PFSK-1 (cell line): ENCODE data around the gene CXCL6.

Experiments used
- FOXP2 ChIP-seq: optimal IDR thresholded peaks from 2 replicates; pipeline ENCODE3; 2011; ENCODE audit warnings: borderline replicate concordance, control low read depth, inconsistent platforms; ENCODE audit not compliant: insufficient read depth; ENCODE audit errors: extremely low read length, extremely low read depth
- POLR2AphosphoS5 ChIP-seq: IDR thresholded peaks from 2 replicates; pipeline ENCODE4 v1.6.1; 2012; ENCODE audit warnings: low read depth, mild to moderate bottlenecking, control low read depth, low read length, moderate library complexity
- SIN3A ChIP-seq: IDR thresholded peaks from 2 replicates; pipeline ENCODE4 v1.6.1; 2012; ENCODE audit warnings: mild to moderate bottlenecking, low read length, moderate library complexity, borderline replicate concordance; ENCODE audit not compliant: insufficient read depth
- TAF1 ChIP-seq: IDR thresholded peaks from 2 replicates; pipeline ENCODE4 v1.6.1; 2012; ENCODE audit warnings: low read length, control low read depth, borderline replicate concordance; ENCODE audit not compliant: insufficient read depth
- TF ChIP-seq, protein P1 (sequence below), 2 experiments: IDR thresholded peaks; 2 replicates each; pipeline versions ENCODE4 v1.6.1 to v1.8.0; 2011 to 2012; ENCODE audit warnings: low read depth in 2 of 2, low read length in 2 of 2, control low read depth in 1 of 2, inconsistent platforms in 1 of 2, mild to moderate bottlenecking in 1 of 2, moderate library complexity in 1 of 2; ENCODE audit not compliant: insufficient read depth in 1 of 2

Gene CXCL6

GRCh38 chr4:73860917-73861316, 24.4 kb downstream of the CXCL6 start:
- no peak for TF ChIP-seq POLR2AphosphoS5
- TF ChIP-seq, protein P1, sequence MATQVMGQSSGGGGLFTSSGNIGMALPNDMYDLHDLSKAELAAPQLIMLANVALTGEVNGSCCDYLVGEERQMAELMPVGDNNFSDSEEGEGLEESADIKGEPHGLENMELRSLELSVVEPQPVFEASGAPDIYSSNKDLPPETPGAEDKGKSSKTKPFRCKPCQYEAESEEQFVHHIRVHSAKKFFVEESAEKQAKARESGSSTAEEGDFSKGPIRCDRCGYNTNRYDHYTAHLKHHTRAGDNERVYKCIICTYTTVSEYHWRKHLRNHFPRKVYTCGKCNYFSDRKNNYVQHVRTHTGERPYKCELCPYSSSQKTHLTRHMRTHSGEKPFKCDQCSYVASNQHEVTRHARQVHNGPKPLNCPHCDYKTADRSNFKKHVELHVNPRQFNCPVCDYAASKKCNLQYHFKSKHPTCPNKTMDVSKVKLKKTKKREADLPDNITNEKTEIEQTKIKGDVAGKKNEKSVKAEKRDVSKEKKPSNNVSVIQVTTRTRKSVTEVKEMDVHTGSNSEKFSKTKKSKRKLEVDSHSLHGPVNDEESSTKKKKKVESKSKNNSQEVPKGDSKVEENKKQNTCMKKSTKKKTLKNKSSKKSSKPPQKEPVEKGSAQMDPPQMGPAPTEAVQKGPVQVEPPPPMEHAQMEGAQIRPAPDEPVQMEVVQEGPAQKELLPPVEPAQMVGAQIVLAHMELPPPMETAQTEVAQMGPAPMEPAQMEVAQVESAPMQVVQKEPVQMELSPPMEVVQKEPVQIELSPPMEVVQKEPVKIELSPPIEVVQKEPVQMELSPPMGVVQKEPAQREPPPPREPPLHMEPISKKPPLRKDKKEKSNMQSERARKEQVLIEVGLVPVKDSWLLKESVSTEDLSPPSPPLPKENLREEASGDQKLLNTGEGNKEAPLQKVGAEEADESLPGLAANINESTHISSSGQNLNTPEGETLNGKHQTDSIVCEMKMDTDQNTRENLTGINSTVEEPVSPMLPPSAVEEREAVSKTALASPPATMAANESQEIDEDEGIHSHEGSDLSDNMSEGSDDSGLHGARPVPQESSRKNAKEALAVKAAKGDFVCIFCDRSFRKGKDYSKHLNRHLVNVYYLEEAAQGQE (IDR thresholded peaks at IDR 0.05; ENCODE audit: insufficient read depth in 1 of 2, low read depth in 2 of 2, low read length in 2 of 2) = no peak
- no peak for TF ChIP-seq FOXP2

- no peak for TF ChIP-seq TAF1
- TF ChIP-seq SIN3A = no peak
- TF ChIP-seq, protein P1 (IDR thresholded peaks at IDR 0.05; ENCODE audit: insufficient read depth in 1 of 2, low read depth in 2 of 2, low read length in 2 of 2) = no peak
- TF ChIP-seq FOXP2 = no peak
- no peak for TF ChIP-seq POLR2AphosphoS5
Measured at GRCh38 chr4:73862322-73862721, 25.8 kb downstream of the CXCL6 start.

GRCh38 chr4:73864365-73864764, 27.9 kb downstream of the CXCL6 start:
- TF ChIP-seq SIN3A = no peak
- TF ChIP-seq FOXP2 = no peak
- TF ChIP-seq, protein P1 (IDR thresholded peaks at IDR 0.05; ENCODE audit: insufficient read depth in 1 of 2, low read depth in 2 of 2, low read length in 2 of 2) = no peak
- no peak for TF ChIP-seq POLR2AphosphoS5
- TF ChIP-seq TAF1 = no peak

- TF ChIP-seq TAF1 = no peak
- no peak for TF ChIP-seq POLR2AphosphoS5
- no peak for TF ChIP-seq SIN3A
- no peak for TF ChIP-seq FOXP2
- TF ChIP-seq, protein P1 (IDR thresholded peaks at IDR 0.05; ENCODE audit: insufficient read depth in 1 of 2, low read depth in 2 of 2, low read length in 2 of 2) = no peak
Measured at GRCh38 chr4:73864961-73865360, 28.5 kb downstream of the CXCL6 start.

DNA sequence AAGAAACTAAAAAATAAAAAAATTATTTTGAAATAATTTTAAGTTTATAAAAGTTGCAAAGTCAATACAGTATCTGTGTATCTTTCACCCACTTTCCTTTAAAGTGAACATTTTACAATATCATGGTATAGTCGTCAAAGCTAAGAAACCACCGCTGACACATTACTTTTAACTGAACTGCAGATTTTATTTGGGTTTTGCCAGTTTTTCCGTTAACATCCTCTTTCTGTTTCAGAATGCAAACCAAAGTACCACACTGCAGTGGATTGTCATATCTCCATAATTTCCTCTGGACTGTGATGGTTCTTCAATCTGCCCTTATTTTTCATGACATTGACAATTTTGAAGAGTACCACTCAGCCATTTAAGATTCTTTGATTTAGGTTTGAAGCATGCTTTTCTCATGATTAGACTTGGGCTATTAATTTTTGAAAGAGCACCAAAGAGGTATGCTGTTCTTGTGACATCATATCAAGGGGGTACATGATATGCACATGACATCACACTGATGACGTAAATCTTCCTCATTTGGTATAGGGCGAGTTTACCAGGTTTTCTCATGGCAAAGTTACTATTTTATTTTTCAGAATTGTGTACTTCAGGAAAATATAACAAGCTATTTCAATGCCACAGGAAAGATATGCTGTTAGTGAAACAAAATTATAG, 29.1 kb downstream of the CXCL6 start:
- TF ChIP-seq SIN3A (no peak), POLR2AphosphoS5 (no peak), FOXP2 (no peak), TAF1 (no peak)
- TF ChIP-seq, protein P1 (IDR thresholded peaks at IDR 0.05; ENCODE audit: insufficient read depth in 1 of 2, low read depth in 2 of 2, low read length in 2 of 2) = no peak
